Measurements from ENCODE around the gene PTCH1. TPM values are rescaled to one million over a fixed set of nuclear protein-coding genes. Genes with fewer than 3 reads are reported as not detected.
A peak's percentile ranks its signal among the peaks of the same experiment; 100 is the strongest.

The PTCH1 gene
- total and polyA plus RNA-seq, 7 experiments from 2014 or later, result 5.7 to 28.9 (median 21.2) TPM

DNA sequence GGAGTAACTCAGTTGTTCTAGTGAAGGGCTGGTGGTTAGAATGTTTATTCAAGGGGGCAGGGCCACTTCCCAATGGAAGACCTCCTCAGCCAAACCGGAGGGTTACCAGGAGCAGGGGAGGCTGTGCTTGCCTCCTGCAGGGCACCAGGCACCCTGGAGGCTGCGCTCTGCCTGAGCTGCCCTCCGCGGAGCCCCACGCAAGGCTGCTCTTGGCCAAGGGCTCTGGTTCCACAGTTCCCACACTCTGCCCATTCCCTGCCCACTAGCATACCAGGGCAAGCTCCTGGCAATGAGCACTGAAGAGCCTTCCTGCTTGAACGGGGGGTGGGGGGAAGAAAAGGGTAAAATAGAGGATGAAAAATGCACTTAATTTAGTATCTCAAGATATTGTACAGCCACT lies 35.5 kb upstream of the PTCH1 start:
- H3K4me3 ChIP-seq (ENCODE audit: low read length), result no peak overlapping the region
- H3K9me3 ChIP-seq (ENCODE audit: control insufficient read depth in 2 of 3, low read length in 3 of 3), result no peaks in the 10 kb centered on the region
- peaks cover 33 to 47% (median 36%) of the 10 kb centered on the region in 5 donors for H3K27me3 Mint-ChIP-seq
- H3K27ac ChIP-seq (ENCODE audit: low read depth, low read length), result no peak overlapping the region
- POLR2A ChIA-PET, result no interaction called here
- H3K4me1 Mint-ChIP-seq, result peaks cover 0 to 17% (median 4%) of the 10 kb centered on the region in 7 donors
- no peak overlapping the region for H3K27ac Mint-ChIP-seq
- no peaks in the 10 kb centered on the region for H3K4me1 ChIP-seq (ENCODE audit: control insufficient read depth in 2 of 2, insufficient read depth in 2 of 2, low read length in 2 of 2)
- CTCF ChIA-PET, result no interaction called here
- ATAC-seq, result no peak
- H3K9me3 Mint-ChIP-seq, result peaks cover 0 to 8% (median 0%) of the 10 kb centered on the region in 11 donors
- intact Hi-C loops (cut with micrococcal nuclease), result loop anchor here in 1 of 2 donors (5.0 kb wide), 1 partner anchor 40 kb away; no protein-coding TSS in a partner anchor
- H3K36me3 Mint-ChIP-seq, result peaks cover 0 to under 1% (median 0%) of the 10 kb centered on the region in 5 donors
- no peak for DNase-seq
- H3K4me3 Mint-ChIP-seq, result peak overlapping the region in 4 of 10 donors; percentile 41 to 63 (median 53)
- no peaks in the 10 kb centered on the region for H3K36me3 ChIP-seq (ENCODE audit: control insufficient read depth in 2 of 3, insufficient read depth in 3 of 3, low read length in 3 of 3)
- H3K27me3 ChIP-seq (ENCODE audit: control insufficient read depth in 2 of 2, insufficient read depth in 2 of 2, low read length in 2 of 2), result no peaks in the 10 kb centered on the region

- intact Hi-C loops (cut with micrococcal nuclease), result loop anchor here in 1 of 2 donors (5.0 kb wide), 1 partner anchor 39 kb away; no protein-coding TSS in a partner anchor
- CTCF ChIA-PET, result no interaction called here
- ATAC-seq, result no peak
These were observed 34.6 kb upstream of the PTCH1 start for GRCh38 chr9:95551406-95551805.

GRCh38 chr9:95545831-95546567 lies 29.2 kb upstream of the PTCH1 start:
- Histone ChIP-seq H3K36me3 (ENCODE audit: control insufficient read depth in 2 of 3, insufficient read depth in 3 of 3, low read length in 3 of 3) (no peaks in the 10 kb centered on the region), H3K9me3 (ENCODE audit: control insufficient read depth in 2 of 3, low read length in 3 of 3) (no peaks in the 10 kb centered on the region), H3K4me3 (ENCODE audit: low read length) (no peak overlapping the region), H3K27me3 (ENCODE audit: control insufficient read depth in 2 of 2, insufficient read depth in 2 of 2, low read length in 2 of 2) (no peaks in the 10 kb centered on the region), H3K4me1 (ENCODE audit: control insufficient read depth in 2 of 2, insufficient read depth in 2 of 2, low read length in 2 of 2) (no peaks in the 10 kb centered on the region), H3K27ac (ENCODE audit: low read depth, low read length) (no peak overlapping the region)
- no peak overlapping the region for H3K4me3 Mint-ChIP-seq
- ChIA-PET CTCF (no interaction called here), POLR2A (no interaction called here)
- intact Hi-C loops (cut with micrococcal nuclease), result no loop called here
- H3K27ac Mint-ChIP-seq, result no peak overlapping the region
- ATAC-seq, result no peak
- peaks cover 0 to 4% (median 0%) of the 10 kb centered on the region in 5 donors for H3K36me3 Mint-ChIP-seq
- H3K27me3 Mint-ChIP-seq, result peaks cover 9 to 28% (median 14%) of the 10 kb centered on the region in 5 donors
- no peaks in the 10 kb centered on the region for H3K9me3 Mint-ChIP-seq
- peaks cover 0 to 6% (median 0%) of the 10 kb centered on the region in 7 donors for H3K4me1 Mint-ChIP-seq
- no peak for DNase-seq

More at GRCh38 chr9:95551406-95551805, 34.6 kb upstream of the PTCH1 start:
- Histone ChIP-seq H3K9me3 (ENCODE audit: control insufficient read depth in 2 of 3, low read length in 3 of 3) (no peaks in the 10 kb centered on the region), H3K36me3 (ENCODE audit: control insufficient read depth in 2 of 3, insufficient read depth in 3 of 3, low read length in 3 of 3) (no peaks in the 10 kb centered on the region), H3K4me3 (ENCODE audit: low read length) (no peak overlapping the region), H3K27me3 (ENCODE audit: control insufficient read depth in 2 of 2, insufficient read depth in 2 of 2, low read length in 2 of 2) (no peaks in the 10 kb centered on the region), H3K4me1 (ENCODE audit: control insufficient read depth in 2 of 2, insufficient read depth in 2 of 2, low read length in 2 of 2) (no peaks in the 10 kb centered on the region), H3K27ac (ENCODE audit: low read depth, low read length) (no peak overlapping the region)
- no peak overlapping the region for H3K27ac Mint-ChIP-seq
- POLR2A ChIA-PET, result no interaction called here
- H3K27me3 Mint-ChIP-seq, result peaks cover 30 to 53% (median 31%) of the 10 kb centered on the region in 5 donors
- H3K4me3 Mint-ChIP-seq, result no peak overlapping the region
- H3K36me3 Mint-ChIP-seq, result no peaks in the 10 kb centered on the region
- no peak for DNase-seq
- peaks cover 0 to 17% (median 4%) of the 10 kb centered on the region in 7 donors for H3K4me1 Mint-ChIP-seq
- H3K9me3 Mint-ChIP-seq, result peaks cover 0 to 5% (median 0%) of the 10 kb centered on the region in 11 donors

- DNase-seq, result no peak
- H3K4me1 ChIP-seq (ENCODE audit: control insufficient read depth in 2 of 2, insufficient read depth in 2 of 2, low read length in 2 of 2), result no peaks in the 10 kb centered on the region
- H3K27me3 ChIP-seq (ENCODE audit: control insufficient read depth in 2 of 2, insufficient read depth in 2 of 2, low read length in 2 of 2), result no peaks in the 10 kb centered on the region
- ATAC-seq, result no peak
- ChIA-PET POLR2A (no interaction called here), CTCF (no interaction called here)
- no peak overlapping the region for H3K27ac ChIP-seq (ENCODE audit: low read depth, low read length)
- Mint-ChIP-seq H3K4me1 (no peaks in the 10 kb centered on the region), H3K9me3 (no peaks in the 10 kb centered on the region), H3K4me3 (no peak overlapping the region), H3K27me3 (peaks cover 0 to 41% (median 9%) of the 10 kb centered on the region in 5 donors), H3K36me3 (no peaks in the 10 kb centered on the region), H3K27ac (no peak overlapping the region)
- H3K4me3 ChIP-seq (ENCODE audit: low read length), result no peak overlapping the region
- H3K36me3 ChIP-seq (ENCODE audit: control insufficient read depth in 2 of 3, insufficient read depth in 3 of 3, low read length in 3 of 3), result no peaks in the 10 kb centered on the region
- intact Hi-C loops (cut with micrococcal nuclease), result no loop called here
- no peaks in the 10 kb centered on the region for H3K9me3 ChIP-seq (ENCODE audit: control insufficient read depth in 2 of 3, low read length in 3 of 3)
These were observed 17.4 kb upstream of the PTCH1 start for GRCh38 chr9:95533996-95534680.

DNA sequence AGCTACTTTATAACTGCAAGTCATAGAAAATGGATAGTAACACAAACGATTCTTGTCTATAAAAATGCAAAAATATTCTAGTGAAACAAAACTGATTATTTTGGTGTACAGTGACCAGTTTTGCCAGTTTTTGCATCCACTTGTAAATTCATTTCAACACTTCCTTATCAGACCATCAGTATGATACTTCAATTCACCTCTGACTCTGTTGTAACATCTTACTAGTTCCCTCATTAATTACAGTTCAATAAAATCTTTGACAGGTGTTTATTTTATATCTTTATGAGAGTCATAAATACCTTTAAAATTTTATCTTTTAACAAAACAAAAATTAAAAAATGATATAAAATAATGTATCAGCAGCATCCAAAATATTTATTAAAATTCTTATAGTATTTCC lies 13.1 kb upstream of the PTCH1 start:
- H3K36me3 Mint-ChIP-seq, result no peaks in the 10 kb centered on the region
- H3K27ac ChIP-seq (ENCODE audit: low read depth, low read length), result no peak overlapping the region
- H3K9me3 Mint-ChIP-seq, result no peaks in the 10 kb centered on the region
- no peaks in the 10 kb centered on the region for H3K27me3 ChIP-seq (ENCODE audit: control insufficient read depth in 2 of 2, insufficient read depth in 2 of 2, low read length in 2 of 2)
- no peaks in the 10 kb centered on the region for H3K9me3 ChIP-seq (ENCODE audit: control insufficient read depth in 2 of 3, low read length in 3 of 3)
- no peak overlapping the region for H3K27ac Mint-ChIP-seq
- ChIA-PET CTCF (no interaction called here), POLR2A (no interaction called here)
- H3K4me1 Mint-ChIP-seq, result no peaks in the 10 kb centered on the region
- H3K4me3 ChIP-seq (ENCODE audit: low read length), result no peak overlapping the region
- ATAC-seq (no peak), DNase-seq (no peak)
- intact Hi-C loops (cut with micrococcal nuclease), result no loop called here
- H3K4me1 ChIP-seq (ENCODE audit: control insufficient read depth in 2 of 2, insufficient read depth in 2 of 2, low read length in 2 of 2), result no peaks in the 10 kb centered on the region
- H3K36me3 ChIP-seq (ENCODE audit: control insufficient read depth in 2 of 3, insufficient read depth in 3 of 3, low read length in 3 of 3), result no peaks in the 10 kb centered on the region
- H3K27me3 Mint-ChIP-seq, result peaks cover 12 to 47% (median 23%) of the 10 kb centered on the region in 5 donors
- no peak overlapping the region for H3K4me3 Mint-ChIP-seq

- Mint-ChIP-seq H3K9me3 (no peaks in the 10 kb centered on the region), H3K27me3 (peaks cover 12 to 47% (median 23%) of the 10 kb centered on the region in 5 donors), H3K4me1 (no peaks in the 10 kb centered on the region), H3K4me3 (no peak overlapping the region), H3K36me3 (no peaks in the 10 kb centered on the region), H3K27ac (no peak overlapping the region)
- POLR2A ChIA-PET, result interaction anchor here (0.7 kb wide), 1 partner anchor 572 kb away, joined by 3 read pairs; no protein-coding TSS in a partner anchor
- Histone ChIP-seq H3K4me3 (ENCODE audit: low read length) (no peak overlapping the region), H3K36me3 (ENCODE audit: control insufficient read depth in 2 of 3, insufficient read depth in 3 of 3, low read length in 3 of 3) (no peaks in the 10 kb centered on the region), H3K27ac (ENCODE audit: low read depth, low read length) (no peak overlapping the region), H3K27me3 (ENCODE audit: control insufficient read depth in 2 of 2, insufficient read depth in 2 of 2, low read length in 2 of 2) (no peaks in the 10 kb centered on the region), H3K9me3 (ENCODE audit: control insufficient read depth in 2 of 3, low read length in 3 of 3) (no peaks in the 10 kb centered on the region), H3K4me1 (ENCODE audit: control insufficient read depth in 2 of 2, insufficient read depth in 2 of 2, low read length in 2 of 2) (no peaks in the 10 kb centered on the region)
- CTCF ChIA-PET, result no interaction called here
- intact Hi-C loops (cut with micrococcal nuclease), result no loop called here
- ATAC-seq (no peak), DNase-seq (no peak)
These were observed 12.2 kb upstream of the PTCH1 start for GRCh38 chr9:95528908-95529502.
